GM12878 (cell line): ENCODE data around the gene CTXND1. TPM values are rescaled to one million over a fixed set of nuclear protein-coding genes. Genes with fewer than 3 reads are reported as not detected.

Source experiments
- ATAC-seq: fragments of 200-7000 bp; cut with Tn5 transposase; 3 replicates; pipeline ENCODE4 v1.9.1; 2020; ENCODE audit warnings: mild to moderate bottlenecking, moderate library complexity
- BruUV-seq: library from RNA; stranded (reverse); fragments of 400-500 nt; replicated peaks from 2 replicates; lab custom pipeline; 2021; lab: Mats Ljungman, UMichigan
- CTCF ChIA-PET: fragments of 300-600 bp; sonication (Branson Sonifier 250); formaldehyde crosslinking; extraction: SDS; loops from one replicate; lab custom pipeline; 2021; ENCODE audit warnings: inconsistent platforms; lab: Yijun Ruan, JAX
- POLR2A ChIA-PET: fragments of 350-600 bp; formaldehyde crosslinking; extraction: SDS; loops from one replicate; lab custom pipeline; 2021; ENCODE audit warnings: inconsistent platforms; lab: Charles Lee
- RAD21 ChIA-PET: fragments of 300-600 bp; sonication (Branson Sonifier 250); formaldehyde crosslinking; loops from one replicate; lab custom pipeline; 2023; ENCODE audit warnings: antibody characterized with exemption; ENCODE audit not compliant: unreplicated experiment; lab: Charles Lee
- SMC1A ChIA-PET: fragments of 300-600 bp; sonication (Branson Sonifier 250); formaldehyde crosslinking; loops from one replicate; lab custom pipeline; 2023; ENCODE audit not compliant: unreplicated experiment, uncharacterized antibody; lab: Charles Lee
- DNase-seq: peaks from one replicate; pipeline ENCODE4 v3.0.0-alpha.2; 2011; ENCODE audit warnings: low read depth, low spot score
- FAIRE-seq: peaks from 3 replicates; lab custom pipeline; 2011; peaks lifted over from hg19 to GRCh38; lab: Jason Lieb, UNC
- H2AFZ ChIP-seq: 2 replicates; pipeline ENCODE4 v1.6.0; 2011; ENCODE audit warnings: low read depth, low read length, control low read depth; ENCODE audit not compliant: control insufficient read depth
- H3K27ac ChIP-seq: 2 replicates; pipeline ENCODE4 v1.5.1; 2011; ENCODE audit warnings: control low read depth; ENCODE audit not compliant: control insufficient read depth, insufficient read depth
- H3K27me3 ChIP-seq, 2 experiments: replicated peaks in 1 of 2; 2 replicates each; pipeline versions ENCODE4 v1.6.0 to v1.6.1; 2011; ENCODE audit warnings: low read length in 1 of 2; ENCODE audit not compliant: control insufficient read depth in 2 of 2, insufficient read depth in 2 of 2
- H3K36me3 ChIP-seq, 2 experiments: 2 replicates each; pipeline ENCODE4 v1.5.1; 2011; ENCODE audit warnings: low read length in 1 of 2; ENCODE audit not compliant: control insufficient read depth in 2 of 2, insufficient read depth in 2 of 2
- H3K4me1 ChIP-seq: 2 replicates; pipeline ENCODE4 v1.6.1; 2011; ENCODE audit warnings: mild to moderate bottlenecking, low read length, moderate library complexity, mixed read lengths; ENCODE audit not compliant: control insufficient read depth, insufficient read depth
- H3K4me2 ChIP-seq: 2 replicates; pipeline ENCODE4 v1.6.0; 2011; ENCODE audit warnings: control low read depth; ENCODE audit not compliant: control insufficient read depth, insufficient read depth
- H3K4me3 ChIP-seq: fragments of 200-600 bp; sonication (generic); 2 replicates; pipeline ENCODE4 v1.5.1; 2016
- H3K79me2 ChIP-seq: 2 replicates; pipeline ENCODE4 v1.6.0; 2011; ENCODE audit warnings: low read length; ENCODE audit not compliant: control insufficient read depth, insufficient read depth
- H3K9ac ChIP-seq: 2 replicates; pipeline ENCODE4 v1.8.0; 2011; ENCODE audit warnings: low read length, control low read depth, mixed read lengths; ENCODE audit not compliant: control insufficient read depth, insufficient read depth
- H3K9me3 ChIP-seq: replicated peaks from 3 replicates; pipeline ENCODE4 v1.5.1; 2011; ENCODE audit warnings: mild to moderate bottlenecking, low read length; ENCODE audit not compliant: control insufficient read depth, insufficient read depth
- H4K20me1 ChIP-seq: 2 replicates; pipeline ENCODE4 v1.6.0; 2011; ENCODE audit not compliant: control insufficient read depth, insufficient read depth
- CBX5 ChIP-seq: sonication (generic); IDR thresholded peaks from 2 replicates; pipeline ENCODE4 v1.6.1; 2016; ENCODE audit warnings: low read depth, moderate library complexity, mild to moderate bottlenecking, inconsistent platforms
- DPF2 ChIP-seq: fragments of 450-650 bp; IDR thresholded peaks from 2 replicates; pipeline ENCODE4 v1.6.1; 2017; ENCODE audit warnings: mild to moderate bottlenecking
- HDGF ChIP-seq: fragments of 450-650 bp; IDR thresholded peaks from 2 replicates; pipeline ENCODE4 v1.6.1; 2016; ENCODE audit warnings: antibody characterized with exemption
- MTA2 ChIP-seq: fragments of 450-650 bp; IDR thresholded peaks from 2 replicates; pipeline ENCODE4 v1.6.1; 2016; ENCODE audit warnings: low read depth, mild to moderate bottlenecking, moderate library complexity
- MYB ChIP-seq: fragments of 150-350 bp; IDR thresholded peaks from 2 replicates; pipeline ENCODE4 v1.6.1; 2014; ENCODE audit warnings: mild to moderate bottlenecking, low read depth, low read length, borderline replicate concordance
- POLR2A ChIP-seq: IDR thresholded peaks from 2 replicates; pipeline ENCODE4 v1.6.1; 2011; ENCODE audit warnings: low read depth, mild to moderate bottlenecking, low read length
- POU2F2 ChIP-seq: IDR thresholded peaks from 3 replicates; pipeline ENCODE4 v1.6.1; 2011; ENCODE audit warnings: low read depth, mild to moderate bottlenecking, low read length, borderline replicate concordance
- SKIL ChIP-seq: fragments of 450-650 bp; IDR thresholded peaks from 2 replicates; pipeline ENCODE4 v1.6.1; 2017; ENCODE audit warnings: mild to moderate bottlenecking, low read depth, inconsistent platforms; ENCODE audit not compliant: poor library complexity, severe bottlenecking
- USF1 ChIP-seq: IDR thresholded peaks from 2 replicates; pipeline ENCODE4 v1.6.1; 2011; ENCODE audit warnings: borderline replicate concordance, low read depth, mild to moderate bottlenecking, moderate library complexity, mixed read lengths, low read length; ENCODE audit not compliant: insufficient read depth; ENCODE audit errors: extremely low read length
- ZNF622 ChIP-seq: fragments of 450-650 bp; IDR thresholded peaks from 2 replicates; pipeline ENCODE4 v1.6.1; 2017; ENCODE audit warnings: mild to moderate bottlenecking, inconsistent platforms
- WGBS: methylation state at CpG from one replicate; pipeline ENCODE4 v1.1.6; 2016; ENCODE audit warnings: low lambda C conversion rate; ENCODE audit not compliant: insufficient replicate concordance, insufficient coverage; ENCODE audit errors: missing lambda C conversion rate; 5-methylcytosine and 5-hydroxymethylcytosine counted together
- in situ Hi-C: fragments of 300-500 bp; cut with MboI; formaldehyde crosslinking; loops from 9 replicates; pipeline ENCODE4 v1.14.3; 2018; ENCODE audit warnings: mixed read lengths
- intact Hi-C: fragments of 100-400 bp; cut with micrococcal nuclease; formaldehyde crosslinking; loops from one replicate; pipeline ENCODE4 v1.14.2; 2022; ENCODE audit not compliant: unreplicated experiment
- polyA plus RNA-seq, 11 experiments: library from polyadenylated mRNA; depleted of rRNA in 4 of 11; unstranded in 6 of 11; stranded (reverse) in 5 of 11; fragments of >200 nt; fragmentation: Nextera tagmentation in 4 of 11; fragmentation: Illumina TruSeq in 1 of 11; extraction: Ambion mirVana in 4 of 11; extraction: Trizol in 1 of 11; gene quantifications; 1 replicate in 1 of 11; 2 replicates in 10 of 11; pipeline versions ENCODE4 v1.2.1 to v1.2.3, GENCODE V29; 2011 to 2016; ENCODE audit warnings: inconsistent platforms in 2 of 11, missing spikeins in 2 of 11, low read depth in 1 of 11
- total RNA-seq, 4 experiments: library from RNA; depleted of rRNA in 3 of 4; stranded (reverse); fragments of >200 nt in 3 of 4; fragmentation: Illumina TruSeq in 1 of 4; extraction: Trizol in 1 of 4; gene quantifications; 2 replicates each; pipeline versions ENCODE4 v1.2.1 to v1.2.3, GENCODE V29; 2013 to 2021

Gene CTXND1
- total and polyA plus RNA-seq, 10 of the 15 experiments (the other 5 are each of a cell fraction or from before 2014, with no cell fraction given) = under 0.01 to 0.03 (median 0.02) TPM; not detected in 7

GRCh38 chr15:80183306-80183705, 68.7 kb downstream of the CTXND1 start:
- SMC1A ChIA-PET = no interaction called here
- no peak for FAIRE-seq
- H3K36me3 ChIP-seq = peaks cover 3 to 8% of the 10 kb centered on the region in 2 experiments
- H3K4me3 ChIP-seq = no peak overlapping the region
- H4K20me1 ChIP-seq = no peaks in the 10 kb centered on the region
- DNase-seq = no peak
- POLR2A ChIA-PET = no interaction called here
- H3K4me2 ChIP-seq = no peak overlapping the region
- in situ Hi-C loops (no loop called here), intact Hi-C loops (no loop called here)
- RAD21 ChIA-PET = no interaction called here
- no peak overlapping the region for H3K9ac ChIP-seq
- no peaks in the 10 kb centered on the region for H3K4me1 ChIP-seq
- H3K9me3 ChIP-seq = no peaks in the 10 kb centered on the region
- no peaks in the 10 kb centered on the region for H3K79me2 ChIP-seq
- CTCF ChIA-PET = interaction anchor here (1.1 kb wide), 1 partner anchor 8 kb away, joined by 5 read pairs; no protein-coding TSS in a partner anchor
- no TSS peak for BruUV-seq
- no peak overlapping the region for H2AFZ ChIP-seq
- TF ChIP-seq CBX5 = no peak
- no peak for TF ChIP-seq POLR2A
- TF ChIP-seq DPF2 = no peak
- no peak for TF ChIP-seq ZNF622
- no peak for TF ChIP-seq POU2F2
- no peak for TF ChIP-seq HDGF
- no peak for ATAC-seq
- H3K27ac ChIP-seq = no peak overlapping the region
- no peaks in the 10 kb centered on the region for H3K27me3 ChIP-seq
- WGBS = 91% methylated on average over 10 of the region's 10 CpGs

- SMC1A ChIA-PET = no interaction called here
- Histone ChIP-seq H3K27me3 (no peaks in the 10 kb centered on the region), H3K9ac (no peak overlapping the region), H3K9me3 (no peaks in the 10 kb centered on the region), H3K4me2 (no peak overlapping the region), H4K20me1 (no peaks in the 10 kb centered on the region), H3K4me1 (no peaks in the 10 kb centered on the region), H3K4me3 (no peak overlapping the region), H2AFZ (no peak overlapping the region), H3K36me3 (peaks cover 3 to 8% of the 10 kb centered on the region in 2 experiments), H3K79me2 (no peaks in the 10 kb centered on the region), H3K27ac (no peak overlapping the region)
- RAD21 ChIA-PET = no interaction called here
- WGBS = 97% methylated on average over 5 of the region's 5 CpGs
- CTCF ChIA-PET = interaction anchor here (1.1 kb wide), 1 partner anchor 7 kb away, joined by 5 read pairs; no protein-coding TSS in a partner anchor
- FAIRE-seq (no peak), DNase-seq (no peak), ATAC-seq (no peak)
- intact Hi-C loops (no loop called here), in situ Hi-C loops (no loop called here)
- POLR2A ChIA-PET = no interaction called here
- BruUV-seq = no TSS peak
- TF ChIP-seq USF1 = no peak
- no peak for TF ChIP-seq SKIL
- no peak for TF ChIP-seq MTA2
- TF ChIP-seq MYB = no peak
These were observed 69.3 kb downstream of the CTXND1 start for GRCh38 chr15:80182611-80183261.
